GM13977 (cell line): Measurements from ENCODE around the gene TPP1.

ENCODE experiments used
- DNase-seq: peaks from one replicate; pipeline ENCODE4 v3.0.0; 2012; ENCODE audit warnings: low spot score
- in situ Hi-C: fragments of 300-500 bp; cut with MboI; formaldehyde crosslinking; loops from one replicate; pipeline ENCODE4 v1.12.0; 2022; ENCODE audit warnings: low sequenced_read_pairs, low pct_unique_long_range_greater_than_20kb, mixed read lengths, inconsistent platforms; ENCODE audit not compliant: unreplicated experiment
- TF ChIP-seq, protein P1 (sequence below): IDR thresholded peaks from 2 replicates; pipeline ENCODE4 v1.5.1; 2012; ENCODE audit warnings: mild to moderate bottlenecking, control low read depth; ENCODE audit not compliant: insufficient read depth; ENCODE audit errors: extremely low read depth, missing control alignments

TPP1 gene

DNA sequence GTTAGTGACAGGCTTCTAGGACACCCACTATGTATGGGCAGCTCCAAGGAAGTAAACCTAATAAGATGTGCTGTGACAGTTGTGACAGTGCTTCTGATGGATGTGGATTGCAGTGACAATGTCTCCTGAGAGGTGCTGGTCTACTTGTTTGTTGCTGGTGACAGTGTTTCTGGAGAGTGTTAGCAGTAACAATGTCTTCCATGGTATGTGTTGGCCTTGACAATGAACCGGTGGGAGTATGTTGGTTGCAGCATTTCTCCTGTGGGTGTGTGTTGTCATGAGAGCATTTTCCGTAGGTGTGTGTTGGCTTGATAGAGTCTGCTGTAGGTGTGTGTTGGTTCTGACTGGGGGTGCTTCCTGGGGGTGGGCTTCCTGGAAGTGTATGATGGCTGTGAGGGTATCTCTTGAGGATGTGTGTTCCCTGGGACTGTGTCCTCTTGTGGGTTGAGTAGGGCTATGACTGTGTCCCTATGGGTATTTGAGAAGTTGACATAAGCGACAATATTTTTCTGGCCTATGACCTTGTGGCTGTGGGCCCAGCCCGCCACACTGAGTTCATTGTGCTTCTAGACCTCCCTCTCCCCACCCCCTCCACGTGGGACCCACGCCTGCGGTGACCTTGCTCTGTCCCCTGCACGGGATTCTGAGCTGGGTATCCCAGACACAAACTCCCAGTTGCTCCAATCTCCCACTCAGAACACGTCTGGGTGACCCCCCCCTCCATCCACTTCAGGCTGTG is 35.2 kb upstream of the TPP1 start:
- TF ChIP-seq, protein P1, sequence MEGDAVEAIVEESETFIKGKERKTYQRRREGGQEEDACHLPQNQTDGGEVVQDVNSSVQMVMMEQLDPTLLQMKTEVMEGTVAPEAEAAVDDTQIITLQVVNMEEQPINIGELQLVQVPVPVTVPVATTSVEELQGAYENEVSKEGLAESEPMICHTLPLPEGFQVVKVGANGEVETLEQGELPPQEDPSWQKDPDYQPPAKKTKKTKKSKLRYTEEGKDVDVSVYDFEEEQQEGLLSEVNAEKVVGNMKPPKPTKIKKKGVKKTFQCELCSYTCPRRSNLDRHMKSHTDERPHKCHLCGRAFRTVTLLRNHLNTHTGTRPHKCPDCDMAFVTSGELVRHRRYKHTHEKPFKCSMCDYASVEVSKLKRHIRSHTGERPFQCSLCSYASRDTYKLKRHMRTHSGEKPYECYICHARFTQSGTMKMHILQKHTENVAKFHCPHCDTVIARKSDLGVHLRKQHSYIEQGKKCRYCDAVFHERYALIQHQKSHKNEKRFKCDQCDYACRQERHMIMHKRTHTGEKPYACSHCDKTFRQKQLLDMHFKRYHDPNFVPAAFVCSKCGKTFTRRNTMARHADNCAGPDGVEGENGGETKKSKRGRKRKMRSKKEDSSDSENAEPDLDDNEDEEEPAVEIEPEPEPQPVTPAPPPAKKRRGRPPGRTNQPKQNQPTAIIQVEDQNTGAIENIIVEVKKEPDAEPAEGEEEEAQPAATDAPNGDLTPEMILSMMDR, result no peak
- DNase-seq, result peak; percentile 12
- in situ Hi-C loops, result no loop called here

DNA sequence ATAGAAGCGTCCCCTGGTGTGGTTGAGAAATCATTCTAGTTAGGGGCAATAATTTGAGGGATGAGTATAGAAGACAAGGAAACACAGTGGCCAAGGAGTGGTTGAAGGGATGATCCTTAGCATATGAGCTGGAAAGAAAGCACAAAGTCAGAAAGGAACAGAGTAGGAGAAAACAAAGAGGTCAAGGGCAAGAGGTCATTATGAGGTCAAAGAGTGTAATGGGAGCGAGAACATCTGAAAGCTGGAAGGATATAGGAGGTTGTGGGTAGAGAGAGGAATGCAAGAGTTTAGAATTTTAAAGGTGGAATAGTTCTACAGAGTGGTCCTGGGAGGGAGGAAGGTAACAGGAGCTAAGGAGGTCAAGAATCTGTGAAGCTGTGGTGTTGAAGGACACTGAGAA is 34.4 kb upstream of the TPP1 start:
- TF ChIP-seq, protein P1, result no peak
- peak; percentile 2 for DNase-seq
- in situ Hi-C loops, result no loop called here

DNA sequence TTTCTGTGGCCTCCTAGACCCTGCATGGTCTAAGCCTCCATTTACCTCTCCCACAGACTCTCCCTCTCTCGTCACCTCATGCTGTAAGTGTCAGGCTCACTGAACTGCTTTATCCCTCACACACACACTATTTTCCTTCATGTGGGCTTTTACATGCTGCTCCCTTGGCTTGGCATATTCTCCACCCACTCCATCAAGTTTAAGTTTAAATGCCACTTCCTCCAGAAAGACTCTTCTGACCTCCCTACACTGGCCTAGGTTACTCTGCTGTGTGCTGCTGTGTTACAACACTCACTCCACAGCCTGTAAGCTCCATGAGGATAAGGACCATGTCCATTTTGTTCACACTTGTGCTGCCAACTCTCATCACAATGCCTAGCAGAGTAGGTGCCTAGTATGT is 33.9 kb upstream of the TPP1 start:
- in situ Hi-C loops, result no loop called here

DNA sequence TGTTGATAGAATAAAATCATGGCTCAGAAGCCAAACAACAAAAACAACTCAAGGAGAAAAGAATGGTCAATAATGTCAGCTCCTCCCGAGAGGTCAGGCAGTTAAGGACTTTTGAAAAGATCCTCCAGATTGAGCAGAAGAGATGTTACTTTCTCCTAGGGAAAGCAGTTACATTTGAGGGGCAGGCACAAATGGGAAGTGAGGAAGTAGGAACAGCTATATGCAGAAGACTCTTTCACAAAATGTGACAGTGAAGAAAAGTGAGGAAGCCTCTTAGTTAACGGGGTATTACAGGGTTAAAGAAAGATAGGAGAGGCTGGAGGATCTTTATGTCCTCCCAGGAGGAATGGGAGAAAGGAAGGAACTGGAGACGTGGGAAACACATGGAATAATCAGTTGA is 33.0 kb upstream of the TPP1 start:
- in situ Hi-C loops, result no loop called here

More for the DNA sequence above, 33.9 kb upstream of the TPP1 start:
- no peak for DNase-seq
- TF ChIP-seq, protein P1, result no peak

DNA sequence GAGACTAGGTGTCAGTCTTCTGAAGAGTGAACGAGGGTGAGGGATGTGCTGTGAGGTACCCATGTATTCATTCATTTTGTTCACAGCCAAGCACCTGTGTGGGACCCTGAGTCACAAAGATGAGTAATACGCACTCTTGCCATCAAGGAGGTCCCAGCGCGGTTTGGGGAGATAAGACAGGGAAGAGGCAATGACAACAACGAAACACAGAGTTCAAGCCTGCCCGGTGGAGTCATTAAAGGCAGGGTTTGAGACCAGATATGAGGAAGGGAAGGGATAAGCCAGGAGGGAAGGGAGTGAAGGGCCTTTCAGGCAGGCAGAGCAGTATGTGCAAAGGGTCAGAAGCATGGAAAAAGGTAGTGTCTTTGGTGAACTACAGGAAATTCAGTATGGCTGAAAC is 31.8 kb upstream of the TPP1 start:
- in situ Hi-C loops, result no loop called here
- peak; percentile 5 for DNase-seq
- TF ChIP-seq, protein P1, result no peak

More for the DNA sequence above, 33.0 kb upstream of the TPP1 start:
- DNase-seq, result no peak
- TF ChIP-seq, protein P1, result no peak

DNA sequence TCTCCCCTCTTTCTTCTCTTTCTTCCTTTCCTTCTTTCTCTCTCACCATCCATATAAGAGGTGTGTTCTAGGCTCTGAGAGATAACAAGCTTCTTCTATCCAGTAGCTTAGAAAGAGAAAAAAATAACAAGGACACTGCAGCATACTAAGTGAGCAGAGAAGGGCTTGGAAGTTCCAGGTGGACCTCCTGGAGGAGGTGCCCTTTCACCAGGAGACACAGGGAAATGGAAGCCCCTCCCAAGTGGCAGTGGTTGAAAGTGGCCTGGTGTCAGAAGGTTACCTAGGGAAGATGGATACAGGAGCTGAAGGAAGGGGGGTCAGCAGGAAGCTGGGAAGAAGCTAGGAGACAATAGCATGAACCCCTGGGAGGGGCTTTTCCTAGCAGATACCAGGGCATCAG is 30.9 kb upstream of the TPP1 start:
- in situ Hi-C loops, result no loop called here
- no peak for DNase-seq
- TF ChIP-seq, protein P1, result no peak
